K562 (cell line): ENCODE measurements around the gene RBM20. TPM values are rescaled to one million over a fixed set of nuclear protein-coding genes. Genes with fewer than 3 reads are reported as not detected.

ENCODE experiments used
- C11orf30 ChIP-seq: fragments of 450-650 bp; IDR thresholded peaks from 2 replicates; pipeline ENCODE4 v1.6.1; 2016; ENCODE audit warnings: low read depth, mild to moderate bottlenecking
- CBFA2T3 ChIP-seq: fragments of 450-650 bp; IDR thresholded peaks from 2 replicates; pipeline ENCODE4 v1.6.1; 2017
- HMGN3 ChIP-seq: IDR thresholded peaks from 2 replicates; pipeline ENCODE4 v1.6.1; 2011; ENCODE audit warnings: borderline replicate concordance, low read depth, mild to moderate bottlenecking, mixed read lengths, low read length; ENCODE audit not compliant: insufficient read length; ENCODE audit errors: extremely low read depth
- NCOA1 ChIP-seq: fragments of 450-650 bp; IDR thresholded peaks from 2 replicates; pipeline ENCODE4 v1.6.1; 2016; ENCODE audit warnings: low read depth
- NELFE ChIP-seq: IDR thresholded peaks from 2 replicates; pipeline ENCODE4 v1.6.1; 2011; ENCODE audit warnings: mild to moderate bottlenecking; ENCODE audit not compliant: insufficient read depth, insufficient read length
- NONO ChIP-seq, 2 experiments: fragments of 200-400 bp in 1 of 2; fragments of 450-650 bp in 1 of 2; formaldehyde crosslinking in 1 of 2; IDR thresholded peaks; 2 replicates each; pipeline ENCODE4 v1.6.1; 2017; ENCODE audit warnings: low read depth in 2 of 2, mild to moderate bottlenecking in 2 of 2, moderate library complexity in 2 of 2, low read length in 1 of 2
- POLR2G ChIP-seq: fragments of 200-400 bp; formaldehyde crosslinking; IDR thresholded peaks from 2 replicates; pipeline ENCODE4 v1.6.1; 2017; ENCODE audit warnings: low read depth, mild to moderate bottlenecking, antibody characterized with exemption, low read length, moderate library complexity
- POLR3A ChIP-seq: IDR thresholded peaks from 2 replicates; pipeline ENCODE4 v1.6.1; 2011; ENCODE audit warnings: borderline replicate concordance, mild to moderate bottlenecking, moderate library complexity; ENCODE audit not compliant: insufficient read length, insufficient read depth; ENCODE audit errors: extremely low read depth
- RBM14 ChIP-seq: fragments of 200-400 bp; formaldehyde crosslinking; IDR thresholded peaks from 2 replicates; pipeline ENCODE4 v1.6.1; 2018; ENCODE audit warnings: low read depth, mild to moderate bottlenecking, low read length, moderate library complexity, borderline replicate concordance; ENCODE audit not compliant: insufficient read depth
- SAFB2 ChIP-seq: fragments of 200-400 bp; formaldehyde crosslinking; IDR thresholded peaks from 2 replicates; pipeline ENCODE4 v1.6.1; 2018; ENCODE audit warnings: borderline replicate concordance, low read length, low read depth, moderate library complexity; ENCODE audit not compliant: severe bottlenecking
- SMAD1 ChIP-seq: fragments of 150-350 bp; IDR thresholded peaks from 2 replicates; pipeline ENCODE4 v1.6.1; 2014; ENCODE audit warnings: low read length, low read depth; ENCODE audit not compliant: partially characterized antibody
- SRSF9 ChIP-seq: fragments of 200-400 bp; formaldehyde crosslinking; IDR thresholded peaks from 2 replicates; pipeline ENCODE4 v1.6.1; 2017; ENCODE audit warnings: low read depth, low read length, borderline replicate concordance
- ZEB2 ChIP-seq: fragments of 450-650 bp; IDR thresholded peaks from 2 replicates; pipeline ENCODE4 v1.6.1; 2016
- ZNF146 ChIP-seq: IDR thresholded peaks from one replicate; pipeline ENCODE4 v1.6.1; 2018; ENCODE audit warnings: missing compliant biosample characterization; ENCODE audit not compliant: unreplicated experiment
- ZNF507 ChIP-seq: conservative IDR thresholded peaks from 2 replicates; pipeline ENCODE4 v1.6.1; 2017; ENCODE audit warnings: missing genetic modification characterization, missing compliant biosample characterization
- polyA plus RNA-seq, 8 experiments: library from polyadenylated mRNA; depleted of rRNA in 4 of 8; stranded (reverse) in 5 of 8; unstranded in 3 of 8; fragments of >200 nt; fragmentation: Nextera tagmentation in 2 of 8; fragmentation: Illumina TruSeq in 1 of 8; extraction: Ambion mirVana in 2 of 8; extraction: Trizol in 1 of 8; gene quantifications; 2 replicates each; pipeline versions ENCODE4 v1.2.1 to v1.2.3, GENCODE V29; 2011 to 2014; ENCODE audit warnings: inconsistent platforms in 1 of 8, missing spikeins in 1 of 8
- total RNA-seq, 7 experiments: library from RNA; depleted of rRNA in 6 of 7; stranded (reverse); fragments of >200 nt in 6 of 7; fragmentation: Illumina TruSeq in 2 of 7; extraction: Trizol in 2 of 7; gene quantifications; 2 replicates each; pipeline versions ENCODE4 v1.2.1 to v1.2.3, GENCODE V29; 2011 to 2021; ENCODE audit warnings: low replicate concordance in 1 of 7
- TF ChIP-seq, protein P1 (sequence below): fragments of 450-650 bp; IDR thresholded peaks from 2 replicates; pipeline ENCODE4 v1.6.1; 2017; ENCODE audit warnings: antibody characterized with exemption, mild to moderate bottlenecking
- TF ChIP-seq, protein P2 (sequence below): fragments of 250-450 bp; sonication (Bioruptor Pico); IDR thresholded peaks from 2 replicates; pipeline ENCODE4 v1.9.0; 2021; ENCODE audit warnings: mild to moderate bottlenecking
- TF ChIP-seq, protein P3 (sequence below): sonication (generic); formaldehyde crosslinking; IDR thresholded peaks from 2 replicates; pipeline ENCODE4 v1.8.1; 2023; ENCODE audit warnings: mild to moderate bottlenecking, missing genetic modification reagents
- TF ChIP-seq, protein P4 (sequence below): fragments of 250-450 bp; sonication (Bioruptor Pico); IDR thresholded peaks from 2 replicates; pipeline ENCODE4 v1.4.0; 2020; ENCODE audit warnings: mild to moderate bottlenecking, moderate library complexity

The RBM20 gene
- total and polyA plus RNA-seq, 9 of the 15 experiments (the other 6 are each of a cell fraction or from before 2014, with no cell fraction given), result 0.63 to 5.7 (median 3.2) TPM

DNA sequence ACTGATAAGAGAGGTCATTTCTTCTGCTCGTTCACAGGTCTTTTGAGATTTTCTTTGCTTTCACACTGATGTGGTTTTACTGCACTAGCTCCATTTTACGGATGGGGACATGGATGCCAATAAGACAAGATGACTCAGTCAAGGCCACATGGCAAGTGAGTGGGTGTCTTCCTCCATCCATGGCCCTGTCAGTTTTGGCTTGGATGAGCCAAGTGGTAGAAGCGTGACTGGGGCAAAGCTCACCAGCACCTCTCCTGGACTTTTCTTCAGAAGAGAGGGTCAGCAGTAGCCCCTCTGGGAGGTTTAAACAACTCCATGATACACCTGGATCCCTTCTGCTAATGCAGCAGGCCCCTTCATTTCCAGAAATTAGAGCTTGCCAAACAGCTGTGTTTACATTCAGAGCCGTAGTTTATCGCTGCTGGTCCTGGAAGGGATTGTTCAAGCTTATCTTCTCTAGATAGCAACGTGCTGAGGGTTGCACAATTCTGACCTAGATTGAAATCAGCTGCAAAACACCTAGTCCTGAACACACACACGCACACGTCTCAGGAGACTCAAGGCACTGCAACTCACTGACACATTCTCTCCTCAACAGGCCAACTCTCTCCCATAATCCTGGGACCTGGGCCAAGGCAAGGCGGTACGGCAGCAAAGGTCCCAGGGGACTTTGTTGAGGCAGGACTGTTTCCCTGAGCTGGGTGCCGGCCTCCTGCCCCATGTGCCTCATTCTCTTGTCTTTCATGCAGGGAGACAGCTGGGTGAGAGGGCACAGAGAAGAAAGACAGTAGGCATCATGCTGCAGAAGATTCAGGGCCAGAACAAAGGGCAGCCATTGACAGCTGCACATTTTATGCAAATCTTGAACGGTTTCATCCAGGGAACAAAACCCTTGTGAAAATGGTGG is 213.4 kb downstream of the RBM20 start (continued):
- TF ChIP-seq, protein P1, sequence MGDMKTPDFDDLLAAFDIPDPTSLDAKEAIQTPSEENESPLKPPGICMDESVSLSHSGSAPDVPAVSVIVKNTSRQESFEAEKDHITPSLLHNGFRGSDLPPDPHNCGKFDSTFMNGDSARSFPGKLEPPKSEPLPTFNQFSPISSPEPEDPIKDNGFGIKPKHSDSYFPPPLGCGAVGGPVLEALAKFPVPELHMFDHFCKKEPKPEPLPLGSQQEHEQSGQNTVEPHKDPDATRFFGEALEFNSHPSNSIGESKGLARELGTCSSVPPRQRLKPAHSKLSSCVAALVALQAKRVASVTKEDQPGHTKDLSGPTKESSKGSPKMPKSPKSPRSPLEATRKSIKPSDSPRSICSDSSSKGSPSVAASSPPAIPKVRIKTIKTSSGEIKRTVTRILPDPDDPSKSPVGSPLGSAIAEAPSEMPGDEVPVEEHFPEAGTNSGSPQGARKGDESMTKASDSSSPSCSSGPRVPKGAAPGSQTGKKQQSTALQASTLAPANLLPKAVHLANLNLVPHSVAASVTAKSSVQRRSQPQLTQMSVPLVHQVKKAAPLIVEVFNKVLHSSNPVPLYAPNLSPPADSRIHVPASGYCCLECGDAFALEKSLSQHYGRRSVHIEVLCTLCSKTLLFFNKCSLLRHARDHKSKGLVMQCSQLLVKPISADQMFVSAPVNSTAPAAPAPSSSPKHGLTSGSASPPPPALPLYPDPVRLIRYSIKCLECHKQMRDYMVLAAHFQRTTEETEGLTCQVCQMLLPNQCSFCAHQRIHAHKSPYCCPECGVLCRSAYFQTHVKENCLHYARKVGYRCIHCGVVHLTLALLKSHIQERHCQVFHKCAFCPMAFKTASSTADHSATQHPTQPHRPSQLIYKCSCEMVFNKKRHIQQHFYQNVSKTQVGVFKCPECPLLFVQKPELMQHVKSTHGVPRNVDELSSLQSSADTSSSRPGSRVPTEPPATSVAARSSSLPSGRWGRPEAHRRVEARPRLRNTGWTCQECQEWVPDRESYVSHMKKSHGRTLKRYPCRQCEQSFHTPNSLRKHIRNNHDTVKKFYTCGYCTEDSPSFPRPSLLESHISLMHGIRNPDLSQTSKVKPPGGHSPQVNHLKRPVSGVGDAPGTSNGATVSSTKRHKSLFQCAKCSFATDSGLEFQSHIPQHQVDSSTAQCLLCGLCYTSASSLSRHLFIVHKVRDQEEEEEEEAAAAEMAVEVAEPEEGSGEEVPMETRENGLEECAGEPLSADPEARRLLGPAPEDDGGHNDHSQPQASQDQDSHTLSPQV, result no peak
- TF ChIP-seq SAFB2 (no peak), SRSF9 (no peak), RBM14 (no peak), ZEB2 (peak; percentile 91), SMAD1 (no peak), C11orf30 (peak; percentile 29; the same call in 1 of the 2 replicates), POLR3A (no peak), ZNF146 (CRISPR knock-in tag) (no peak), NCOA1 (peak; percentile 44; the same call in 1 of the 2 replicates), NONO (IDR thresholded peaks at IDR 0.05; ENCODE audit: low read depth in 2 of 2, low read length in 1 of 2) (no peak), CBFA2T3 (peak; percentile 91), ZNF507 (tag) (no peak), POLR2G (no peak), HMGN3 (peak; percentile 66), NELFE (no peak)
- TF ChIP-seq, protein P2, sequence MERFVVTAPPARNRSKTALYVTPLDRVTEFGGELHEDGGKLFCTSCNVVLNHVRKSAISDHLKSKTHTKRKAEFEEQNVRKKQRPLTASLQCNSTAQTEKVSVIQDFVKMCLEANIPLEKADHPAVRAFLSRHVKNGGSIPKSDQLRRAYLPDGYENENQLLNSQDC (CRISPR knock-in tag), result no peak
- TF ChIP-seq, protein P3, sequence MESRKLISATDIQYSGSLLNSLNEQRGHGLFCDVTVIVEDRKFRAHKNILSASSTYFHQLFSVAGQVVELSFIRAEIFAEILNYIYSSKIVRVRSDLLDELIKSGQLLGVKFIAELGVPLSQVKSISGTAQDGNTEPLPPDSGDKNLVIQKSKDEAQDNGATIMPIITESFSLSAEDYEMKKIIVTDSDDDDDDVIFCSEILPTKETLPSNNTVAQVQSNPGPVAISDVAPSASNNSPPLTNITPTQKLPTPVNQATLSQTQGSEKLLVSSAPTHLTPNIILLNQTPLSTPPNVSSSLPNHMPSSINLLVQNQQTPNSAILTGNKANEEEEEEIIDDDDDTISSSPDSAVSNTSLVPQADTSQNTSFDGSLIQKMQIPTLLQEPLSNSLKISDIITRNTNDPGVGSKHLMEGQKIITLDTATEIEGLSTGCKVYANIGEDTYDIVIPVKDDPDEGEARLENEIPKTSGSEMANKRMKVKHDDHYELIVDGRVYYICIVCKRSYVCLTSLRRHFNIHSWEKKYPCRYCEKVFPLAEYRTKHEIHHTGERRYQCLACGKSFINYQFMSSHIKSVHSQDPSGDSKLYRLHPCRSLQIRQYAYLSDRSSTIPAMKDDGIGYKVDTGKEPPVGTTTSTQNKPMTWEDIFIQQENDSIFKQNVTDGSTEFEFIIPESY (CRISPR knock-in tag), result no peak
- TF ChIP-seq, protein P4, sequence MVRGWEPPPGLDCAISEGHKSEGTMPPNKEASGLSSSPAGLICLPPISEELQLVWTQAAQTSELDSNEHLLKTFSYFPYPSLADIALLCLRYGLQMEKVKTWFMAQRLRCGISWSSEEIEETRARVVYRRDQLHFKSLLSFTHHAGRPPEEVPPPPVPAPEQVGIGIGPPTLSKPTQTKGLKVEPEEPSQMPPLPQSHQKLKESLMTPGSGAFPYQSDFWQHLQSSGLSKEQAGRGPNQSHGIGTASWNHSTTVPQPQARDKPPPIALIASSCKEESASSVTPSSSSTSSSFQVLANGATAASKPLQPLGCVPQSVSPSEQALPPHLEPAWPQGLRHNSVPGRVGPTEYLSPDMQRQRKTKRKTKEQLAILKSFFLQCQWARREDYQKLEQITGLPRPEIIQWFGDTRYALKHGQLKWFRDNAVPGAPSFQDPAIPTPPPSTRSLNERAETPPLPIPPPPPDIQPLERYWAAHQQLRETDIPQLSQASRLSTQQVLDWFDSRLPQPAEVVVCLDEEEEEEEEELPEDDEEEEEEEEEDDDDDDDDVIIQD (CRISPR knock-in tag), result no peak
